B cell (primary cell): Measurements from ENCODE around the gene TRPM4. TPM values are rescaled to one million over a fixed set of nuclear protein-coding genes. Genes with fewer than 3 reads are reported as not detected.

Experiments used
- ATAC-seq: fragments of 200-7000 bp; cut with Tn5 transposase; one replicate; pipeline ENCODE4 v1.10.0; 2021; ENCODE audit warnings: low read depth, mild to moderate bottlenecking, moderate number of reproducible peaks, moderate library complexity
- CTCF ChIA-PET: fragments of 350-600 bp; sonication (Branson Sonifier 250); formaldehyde crosslinking; loops from one replicate; lab custom pipeline; 2021; ENCODE audit warnings: antibody characterized with exemption, inconsistent platforms; lab: Charles Lee
- POLR2A ChIA-PET: fragments of 350-600 bp; sonication (Branson Sonifier 250); formaldehyde crosslinking; loops from one replicate; lab custom pipeline; 2021; ENCODE audit warnings: antibody characterized with exemption; lab: Charles Lee
- DNase-seq: peaks from one replicate; pipeline ENCODE4 v3.0.0; 2013
- H2AFZ ChIP-seq: 2 replicates; pipeline ENCODE4 v1.6.1; 2012; ENCODE audit warnings: mild to moderate bottlenecking, low read depth, low read length; ENCODE audit not compliant: insufficient read depth, poor library complexity, severe bottlenecking
- H3K27ac ChIP-seq, 2 donors: 1 replicate in 1 of 2; 2 replicates in 1 of 2; pipeline ENCODE4 v1.5.1; 2012 to 2013; ENCODE audit warnings: low read length in 2 of 2, mild to moderate bottlenecking in 2 of 2, moderate library complexity in 1 of 2
- H3K27me3 ChIP-seq, 4 experiments: fragments of 200-600 bp in 1 of 4; sonication (generic) in 1 of 4; replicated peaks in 1 of 4; 1 replicate in 2 of 4; 2 replicates in 2 of 4; pipeline versions ENCODE4 v1.6.1 to v1.7.0; 2013 to 2016; ENCODE audit warnings: low read length in 3 of 4, mild to moderate bottlenecking in 2 of 4, mixed read lengths in 1 of 4, moderate library complexity in 1 of 4; ENCODE audit not compliant: insufficient read depth in 4 of 4, control insufficient read depth in 3 of 4; ENCODE audit errors: control extremely low read depth in 1 of 4
- H3K36me3 ChIP-seq, 2 experiments: replicated peaks in 1 of 2; 1 replicate in 1 of 2; 2 replicates in 1 of 2; pipeline versions ENCODE4 v1.6.1 to v1.7.1; 2013; ENCODE audit warnings: low read length in 1 of 2; ENCODE audit not compliant: insufficient read depth in 2 of 2, control insufficient read depth in 1 of 2; ENCODE audit errors: control extremely low read depth in 1 of 2, extremely low read depth in 1 of 2
- H3K4me1 ChIP-seq, 2 donors: fragments of 200-600 bp in 1 of 2; sonication (generic) in 1 of 2; 1 replicate in 1 of 2; 2 replicates in 1 of 2; pipeline versions ENCODE4 v1.5.1 to v1.6.1; 2013 to 2017; ENCODE audit warnings: low read length in 2 of 2; ENCODE audit not compliant: control insufficient read depth in 2 of 2, insufficient read depth in 2 of 2
- H3K4me2 ChIP-seq: replicated peaks from 2 replicates; pipeline ENCODE3; 2012; ENCODE audit warnings: mild to moderate bottlenecking, low read depth, low read length; ENCODE audit not compliant: poor library complexity, severe bottlenecking
- H3K4me3 ChIP-seq, 5 experiments: fragments of 200-600 bp in 1 of 5; sonication (generic) in 1 of 5; 1 replicate in 3 of 5; 2 replicates in 2 of 5; pipeline versions ENCODE4 v1.5.1 to v1.7.0; 2011 to 2016; ENCODE audit warnings: low read length in 4 of 5, mild to moderate bottlenecking in 4 of 5, low read depth in 2 of 5, control low read depth in 1 of 5, moderate library complexity in 1 of 5; ENCODE audit not compliant: insufficient read depth in 1 of 5; ENCODE audit errors: control extremely low read depth in 1 of 5, extremely low read depth in 1 of 5
- H3K79me2 ChIP-seq: fragments of 200-600 bp; sonication (generic); one replicate; pipeline ENCODE4 v1.6.0; 2016; ENCODE audit warnings: low read length; ENCODE audit not compliant: control insufficient read depth, insufficient read depth
- H3K9ac ChIP-seq: fragments of 200-600 bp; sonication (generic); 2 replicates; pipeline ENCODE4 v1.6.1; 2017; ENCODE audit warnings: mild to moderate bottlenecking, low read length, moderate library complexity
- H3K9me3 ChIP-seq, 3 donors: one replicate each; pipeline versions ENCODE4 v1.6.1 to v1.7.1; 2013; ENCODE audit warnings: low read length in 2 of 3; ENCODE audit not compliant: control insufficient read depth in 2 of 3, insufficient read depth in 1 of 3; ENCODE audit errors: control extremely low read depth in 1 of 3
- H4K20me1 ChIP-seq: 2 replicates; pipeline ENCODE4 v1.6.0; 2012; ENCODE audit warnings: mild to moderate bottlenecking, low read length; ENCODE audit not compliant: insufficient read depth, control insufficient read depth, poor library complexity, severe bottlenecking
- H3K27ac Mint-ChIP-seq: one replicate; pipeline ENCODE4 v1.8.0; 2021; ENCODE audit warnings: mixed read lengths
- H3K27me3 Mint-ChIP-seq: one replicate; pipeline ENCODE4 v1.8.0; 2021; ENCODE audit warnings: mixed read lengths
- H3K4me1 Mint-ChIP-seq: one replicate; pipeline ENCODE4 v1.8.0; 2021; ENCODE audit warnings: mixed read lengths
- H3K4me3 Mint-ChIP-seq: one replicate; pipeline ENCODE4 v1.8.0; 2021; ENCODE audit warnings: mixed read lengths
- H3K9me3 Mint-ChIP-seq: one replicate; pipeline ENCODE4 v1.8.0; 2022; ENCODE audit warnings: mixed read lengths; ENCODE audit not compliant: insufficient read depth
- CTCF ChIP-seq: fragments of 200-600 bp; IDR thresholded peaks from one replicate; pipeline ENCODE4 v1.8.0; 2022; ENCODE audit warnings: antibody characterized with exemption, mild to moderate bottlenecking
- EZH2 ChIP-seq: IDR thresholded peaks from 2 replicates; pipeline ENCODE4 v1.6.1; 2012; ENCODE audit warnings: borderline replicate concordance, low read depth, mild to moderate bottlenecking, moderate library complexity, low read length; ENCODE audit not compliant: insufficient read depth, poor library complexity, severe bottlenecking
- whole genome bisulfite sequencing: methylation state at CpG from one replicate; pipeline ENCODE4 v1.1.5; 2013; ENCODE audit warnings: missing lambda C conversion rate; ENCODE audit not compliant: insufficient coverage; 5-methylcytosine and 5-hydroxymethylcytosine counted together
- intact Hi-C: fragments of 100-400 bp; cut with micrococcal nuclease; formaldehyde crosslinking; loops from one replicate; pipeline ENCODE4 v1.10.0; 2022
- polyA plus RNA-seq: library from polyadenylated mRNA; depleted of rRNA; stranded (reverse); fragments of >200 nt; gene quantifications from 2 replicates; pipeline ENCODE4 v1.2.3, GENCODE V29; 2012
- total RNA-seq, 2 donors: library from RNA; stranded (reverse); fragments of 120-200 nt in 1 of 2; gene quantifications; 1 replicate in 1 of 2; 2 replicates in 1 of 2; pipeline versions ENCODE4 v1.2.3 to v1.2.4, GENCODE V29; 2013 to 2022

TRPM4 gene
- total and polyA plus RNA-seq, 2 donors (not counting 1 experiment from before 2014, with no cell fraction given), result 0.24 TPM; not detected in 1

GRCh38 chr19:49256691-49257090 is 99.1 kb downstream of the TRPM4 start:
- Histone ChIP-seq H4K20me1 (no peaks in the 10 kb centered on the region), H3K27ac (no peak overlapping the region), H3K4me1 (no peaks in the 10 kb centered on the region), H3K36me3 (no peaks in the 10 kb centered on the region), H3K79me2 (no peaks in the 10 kb centered on the region), H2AFZ (no peak overlapping the region), H3K4me3 (no peak overlapping the region), H3K27me3 (peaks cover 0 to 31% (median 2%) of the 10 kb centered on the region in 4 experiments), H3K9ac (no peak overlapping the region), H3K4me2 (no peak overlapping the region), H3K9me3 (peaks cover 12 to 19% (median 16%) of the 10 kb centered on the region in 3 donors)
- DNase-seq (no peak), ATAC-seq (no peak)
- POLR2A ChIA-PET, result no interaction called here
- CTCF ChIA-PET, result interaction anchor here (0.6 kb wide), 1 partner anchor 55 kb away, joined by 3 read pairs; no protein-coding TSS in a partner anchor
- no peak overlapping the region for H3K4me3 Mint-ChIP-seq
- H3K4me1 Mint-ChIP-seq, result no peaks in the 10 kb centered on the region
- TF ChIP-seq EZH2, result no peak
- TF ChIP-seq CTCF, result no peak
- peaks cover 9% of the 10 kb centered on the region for H3K9me3 Mint-ChIP-seq
- intact Hi-C loops, result no loop called here
- peaks cover 51% of the 10 kb centered on the region for H3K27me3 Mint-ChIP-seq
- no peak overlapping the region for H3K27ac Mint-ChIP-seq
- no CpG with 5 or more reads among the region's 3 CpGs for WGBS

Other genes starting within 250 kb of the TRPM4 start
- 0.64 TPM in 1 of 2 replicates, not detected in the other for gene DHDH, start 224.1 kb upstream of the TRPM4 start, total RNA-seq
- gene DHDH, start 224.1 kb upstream of the TRPM4 start, polyA plus RNA-seq, result 0.82 TPM in 1 of 2 replicates, not detected in the other
- 92.7 and 95.3 TPM in 2 replicates for gene BAX, start 202.9 kb upstream of the TRPM4 start, total RNA-seq
- 109 and 114 TPM in 2 replicates for gene BAX, start 202.9 kb upstream of the TRPM4 start, polyA plus RNA-seq
- 881 and 937 TPM in 2 replicates for gene FTL, start 192.5 kb upstream of the TRPM4 start, total RNA-seq
- 534 and 832 TPM in 2 replicates for gene FTL, start 192.5 kb upstream of the TRPM4 start, polyA plus RNA-seq
- gene GYS1, start 164.5 kb upstream of the TRPM4 start, total RNA-seq, result 62.7 and 63.0 TPM in 2 replicates
- gene GYS1, start 164.5 kb upstream of the TRPM4 start, polyA plus RNA-seq, result 22.7 and 28.9 TPM in 2 replicates
- gene RUVBL2, start 163.9 kb upstream of the TRPM4 start, total RNA-seq, result 36.1 and 44.8 TPM in 2 replicates
- gene RUVBL2, start 163.9 kb upstream of the TRPM4 start, polyA plus RNA-seq, result 50.7 and 57.4 TPM in 2 replicates
- gene LHB, start 140.7 kb upstream of the TRPM4 start, total RNA-seq, result 1.1 TPM in 1 of 2 replicates, not detected in the other
- gene LHB, start 140.7 kb upstream of the TRPM4 start, polyA plus RNA-seq, result 1.6 and 4.7 TPM in 2 replicates
- not detected in 2 replicates for gene CGB3, start 133.5 kb upstream of the TRPM4 start, total RNA-seq
- gene CGB3, start 133.5 kb upstream of the TRPM4 start, polyA plus RNA-seq, result not detected in 2 replicates
- gene CGB2, start 125.9 kb upstream of the TRPM4 start, total RNA-seq, result not detected in 2 replicates
- gene CGB2, start 125.9 kb upstream of the TRPM4 start, polyA plus RNA-seq, result not detected in 2 replicates
- gene CGB1, start 120.9 kb upstream of the TRPM4 start, total RNA-seq, result not detected in 2 replicates
- not detected in 2 replicates for gene CGB1, start 120.9 kb upstream of the TRPM4 start, polyA plus RNA-seq
- gene CGB5, start 113.9 kb upstream of the TRPM4 start, total RNA-seq, result not detected in 2 replicates
- not detected in 2 replicates for gene CGB5, start 113.9 kb upstream of the TRPM4 start, polyA plus RNA-seq
- gene CGB8, start 108.7 kb upstream of the TRPM4 start, total RNA-seq, result not detected in 2 replicates
- not detected in 2 replicates for gene CGB8, start 108.7 kb upstream of the TRPM4 start, polyA plus RNA-seq
- not detected in 2 replicates for gene CGB7, start 100.0 kb upstream of the TRPM4 start, total RNA-seq
- not detected in 2 replicates for gene CGB7, start 100.0 kb upstream of the TRPM4 start, polyA plus RNA-seq
- not detected in 2 replicates for gene NTF4, start 93.0 kb upstream of the TRPM4 start, total RNA-seq
- not detected in 2 replicates for gene NTF4, start 93.0 kb upstream of the TRPM4 start, polyA plus RNA-seq
- 0.10 TPM in 1 of 2 replicates, not detected in the other for gene KCNA7, start 85.1 kb upstream of the TRPM4 start, total RNA-seq
- not detected in 2 replicates for gene KCNA7, start 85.1 kb upstream of the TRPM4 start, polyA plus RNA-seq
- gene SNRNP70, start 72.3 kb upstream of the TRPM4 start, total RNA-seq, result 598 and 610 TPM in 2 replicates
- 954 and 1,219 TPM in 2 replicates for gene SNRNP70, start 72.3 kb upstream of the TRPM4 start, polyA plus RNA-seq
- gene LIN7B, start 43.4 kb upstream of the TRPM4 start, total RNA-seq, result 12.4 and 13.1 TPM in 2 replicates
- 7.4 and 7.5 TPM in 2 replicates for gene LIN7B, start 43.4 kb upstream of the TRPM4 start, polyA plus RNA-seq
- gene C19orf73, start 38.6 kb upstream of the TRPM4 start, total RNA-seq, result 3.9 and 5.3 TPM in 2 replicates
- gene C19orf73, start 38.6 kb upstream of the TRPM4 start, polyA plus RNA-seq, result 8.2 and 9.8 TPM in 2 replicates
- 0.80 and 3.4 TPM in 2 replicates for gene PPFIA3, start 38.2 kb upstream of the TRPM4 start, total RNA-seq
- gene PPFIA3, start 38.2 kb upstream of the TRPM4 start, polyA plus RNA-seq, result 1.5 and 2.1 TPM in 2 replicates
- not detected in 2 replicates for gene HRC, start 2.4 kb upstream of the TRPM4 start, total RNA-seq
- gene HRC, start 2.4 kb upstream of the TRPM4 start, polyA plus RNA-seq, result not detected in 2 replicates
- gene SLC6A16, start 167.4 kb downstream of the TRPM4 start, total RNA-seq, result 68.4 and 68.5 TPM in 2 replicates
- gene SLC6A16, start 167.4 kb downstream of the TRPM4 start, polyA plus RNA-seq, result 16.9 and 22.3 TPM in 2 replicates
- gene CD37, start 177.6 kb downstream of the TRPM4 start, total RNA-seq, result 1,880 and 1,998 TPM in 2 replicates
- gene CD37, start 177.6 kb downstream of the TRPM4 start, polyA plus RNA-seq, result 1,422 and 2,188 TPM in 2 replicates
- 12.0 and 13.4 TPM in 2 replicates for gene TEAD2, start 204.6 kb downstream of the TRPM4 start, total RNA-seq
- gene TEAD2, start 204.6 kb downstream of the TRPM4 start, polyA plus RNA-seq, result 1.6 and 5.8 TPM in 2 replicates
- 0.68 and 1.2 TPM in 2 replicates for gene DKKL1, start 206.1 kb downstream of the TRPM4 start, total RNA-seq
- 1.6 TPM in 1 of 2 replicates, not detected in the other for gene DKKL1, start 206.1 kb downstream of the TRPM4 start, polyA plus RNA-seq
- gene KASH5, start 230.5 kb downstream of the TRPM4 start, total RNA-seq, result 0.74 and 1.4 TPM in 2 replicates
- 0.67 TPM in 1 of 2 replicates, not detected in the other for gene KASH5, start 230.5 kb downstream of the TRPM4 start, polyA plus RNA-seq